Stimulated activated CD8-positive, alpha-beta memory T cell treated with anti-CD3 and anti-CD28 coated beads, Interleukin-4, amount 100 ng/mL, for 4 hours (primary cell): Measurements from ENCODE around the gene MBD2.
"Not testable (repeated sequence)": the region's sequence is repeated elsewhere in the genome, so short reads cannot be mapped to it uniquely, and the experiment has no call there.

ENCODE experiments used
- DNase-seq, 2 donors: peaks; one replicate each; pipeline ENCODE4 v3.0.0-alpha.2; 2020; ENCODE audit warnings: low read depth in 2 of 2, low spot score in 1 of 2

The MBD2 gene

DNA sequence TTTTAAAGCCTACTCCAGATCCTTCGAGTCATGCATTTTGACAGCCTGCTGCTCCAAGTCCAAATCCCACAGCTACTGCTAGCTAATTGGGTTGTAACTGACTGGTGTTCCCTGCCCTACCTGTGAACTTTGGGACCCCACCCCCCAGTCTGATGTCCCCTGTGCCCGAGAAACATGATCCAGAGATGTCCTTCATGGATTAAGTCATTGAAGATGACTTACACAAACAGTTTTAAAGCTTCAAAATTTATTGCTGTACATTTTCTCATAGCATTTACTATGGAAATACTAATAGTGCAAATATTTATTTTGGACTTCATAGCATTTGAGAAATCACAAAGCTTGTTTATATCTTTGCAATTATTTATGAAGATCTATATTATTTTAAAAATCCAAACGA lies 73.1 kb downstream of the MBD2 start:
- no peak for DNase-seq

DNA sequence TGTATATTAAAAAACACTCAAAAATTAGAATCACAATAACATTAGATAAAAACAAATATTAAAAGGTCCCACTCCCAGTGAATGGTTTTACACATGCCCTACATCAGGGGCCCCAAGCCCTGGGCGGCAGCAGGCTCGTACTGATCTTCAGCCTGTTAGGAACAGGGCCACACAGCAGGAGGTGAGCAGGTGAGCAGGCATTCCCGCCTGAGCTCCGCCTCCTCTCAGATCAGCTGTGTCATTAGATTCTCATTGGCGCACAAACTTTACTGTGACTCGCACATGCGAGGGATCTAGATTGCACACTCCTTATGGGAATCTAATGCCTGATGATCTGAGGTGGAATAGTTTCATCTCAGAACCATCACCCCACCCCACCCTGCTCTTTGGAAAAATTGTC lies 74.2 kb downstream of the MBD2 start:
- no peak for DNase-seq

DNA sequence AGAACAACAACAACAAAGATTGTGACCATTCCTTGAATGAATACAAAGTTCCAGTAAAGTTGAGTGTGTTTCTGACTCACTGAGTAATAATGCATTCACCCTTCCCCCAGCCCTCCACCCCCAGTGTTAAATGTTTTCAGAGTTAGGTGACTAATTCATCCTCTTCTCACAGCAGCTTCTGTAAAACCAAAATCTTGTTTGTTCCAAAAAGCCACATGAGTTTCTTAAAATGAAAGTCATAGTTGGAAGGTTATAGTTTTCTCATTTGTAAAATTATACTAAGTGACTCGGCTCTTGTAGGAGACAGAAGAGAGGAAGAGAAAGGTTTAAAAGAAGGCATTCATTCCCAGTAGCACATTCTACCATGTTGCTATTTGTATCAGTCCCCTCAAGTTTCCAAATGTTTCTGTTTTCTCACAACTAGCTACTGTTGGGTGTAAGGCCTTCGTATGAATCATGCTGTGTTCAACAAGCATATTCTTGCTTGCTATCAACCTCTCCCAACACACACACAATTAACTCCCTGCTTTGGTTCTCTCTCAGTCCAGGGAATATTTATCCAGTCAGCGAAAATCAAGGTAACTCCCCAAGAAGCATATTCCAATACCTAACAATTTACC lies 75.3 kb downstream of the MBD2 start:
- peak; percentile 6 to 15 for DNase-seq

DNA sequence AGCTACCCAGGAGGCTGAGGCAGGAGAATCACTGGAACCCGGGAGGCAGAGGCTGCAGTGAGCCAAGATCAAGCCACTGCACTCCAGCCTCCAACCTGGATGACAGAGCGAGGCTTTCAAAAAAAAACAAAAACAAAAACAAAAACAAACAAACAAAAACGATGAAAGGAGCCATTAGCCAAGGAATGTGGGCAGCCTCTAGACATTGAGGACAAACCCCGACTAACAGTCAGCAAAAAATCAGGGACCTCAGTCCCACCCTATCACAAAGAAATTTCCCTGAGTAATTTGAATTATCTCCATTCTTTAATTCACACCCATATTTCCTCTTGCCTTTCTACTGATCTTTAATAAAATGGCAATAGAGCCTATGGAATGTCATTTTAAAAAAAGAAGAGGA lies 75.8 kb downstream of the MBD2 start:
- no peak for DNase-seq

DNA sequence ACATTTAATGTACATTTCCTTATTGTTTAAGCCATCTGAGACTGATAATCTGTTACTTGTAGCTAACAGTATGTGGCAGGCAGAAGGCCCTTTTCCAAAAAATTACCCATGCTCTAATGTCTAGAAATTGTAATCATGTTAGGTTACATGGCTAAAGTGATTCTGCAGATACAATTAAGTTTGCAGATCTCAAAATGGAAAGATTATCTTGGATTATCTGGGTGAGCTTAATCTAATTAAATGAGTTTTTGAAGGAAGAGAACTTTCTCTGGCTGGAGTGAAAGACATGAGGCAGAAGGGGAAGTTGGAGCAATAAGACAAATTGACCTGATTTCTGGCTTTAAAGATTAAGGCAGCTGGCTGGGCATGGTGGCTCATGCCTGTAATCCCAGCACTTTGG lies 76.3 kb downstream of the MBD2 start:
- DNase-seq: no peak

DNA sequence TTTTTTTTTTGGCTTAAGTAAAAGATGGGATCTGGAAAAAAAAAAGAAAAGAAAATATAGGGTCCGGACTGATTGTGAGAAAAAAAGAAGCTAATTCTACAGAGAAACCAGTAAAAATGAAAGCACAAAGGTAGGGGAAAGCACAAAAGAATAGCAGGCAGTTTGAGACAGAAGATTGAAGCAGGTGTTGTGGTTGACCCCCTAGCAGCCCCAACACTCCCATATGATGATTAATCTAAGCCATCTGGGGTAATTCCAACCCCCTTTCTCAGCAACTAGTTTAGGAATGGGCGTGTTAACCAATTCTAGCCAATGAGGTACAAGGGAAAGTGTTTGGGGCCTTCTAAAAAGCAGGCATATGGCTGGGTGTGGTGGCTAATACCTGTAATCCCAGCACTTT lies 77.0 kb downstream of the MBD2 start:
- DNase-seq: no peak

DNA sequence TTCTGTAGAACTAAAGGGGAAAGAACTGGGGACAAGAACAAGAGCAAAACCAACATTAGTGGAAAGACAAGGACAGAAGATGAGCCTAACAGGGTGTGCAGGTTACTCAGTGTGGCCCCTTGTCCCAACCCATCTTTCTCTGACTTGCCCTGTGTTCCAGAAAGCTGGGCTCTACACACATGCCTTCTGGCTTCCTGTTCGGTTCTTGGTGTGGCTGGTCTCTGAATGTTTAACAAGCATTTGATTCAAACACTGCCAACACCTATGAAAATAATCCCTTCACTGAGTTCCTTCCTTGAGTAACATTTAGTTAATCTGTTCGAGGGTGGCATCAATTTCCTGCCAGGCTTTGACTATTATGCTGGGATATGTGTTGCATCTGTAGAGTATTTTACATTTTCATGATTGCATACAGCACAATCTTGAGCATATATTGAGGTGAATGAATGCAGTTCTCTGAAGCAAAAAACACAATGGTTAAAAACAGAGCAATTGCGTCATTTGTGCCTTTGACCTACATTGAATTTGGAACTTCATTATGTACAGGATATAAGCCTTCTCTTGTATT lies 83.3 kb downstream of the MBD2 start:
- DNase-seq: no peak

DNA sequence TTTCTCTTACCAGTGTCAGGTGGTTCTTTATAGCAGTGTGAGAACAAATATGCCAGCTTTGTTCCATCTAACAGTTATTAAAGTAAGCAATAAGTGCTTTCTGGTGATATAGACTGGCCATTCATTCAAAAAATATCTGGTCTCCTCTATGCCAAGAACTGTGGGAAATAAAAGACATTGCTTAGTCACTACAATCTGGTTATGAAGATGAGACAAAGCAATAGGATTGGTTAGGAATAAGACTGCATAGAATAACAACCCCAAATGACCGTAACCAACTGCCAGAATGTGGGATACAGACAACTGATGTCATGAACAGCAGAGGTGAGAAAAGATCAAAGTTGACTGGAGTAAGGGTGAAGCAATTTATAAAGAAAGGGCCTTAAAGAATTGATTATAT lies 83.8 kb downstream of the MBD2 start:
- no peak for DNase-seq

DNA sequence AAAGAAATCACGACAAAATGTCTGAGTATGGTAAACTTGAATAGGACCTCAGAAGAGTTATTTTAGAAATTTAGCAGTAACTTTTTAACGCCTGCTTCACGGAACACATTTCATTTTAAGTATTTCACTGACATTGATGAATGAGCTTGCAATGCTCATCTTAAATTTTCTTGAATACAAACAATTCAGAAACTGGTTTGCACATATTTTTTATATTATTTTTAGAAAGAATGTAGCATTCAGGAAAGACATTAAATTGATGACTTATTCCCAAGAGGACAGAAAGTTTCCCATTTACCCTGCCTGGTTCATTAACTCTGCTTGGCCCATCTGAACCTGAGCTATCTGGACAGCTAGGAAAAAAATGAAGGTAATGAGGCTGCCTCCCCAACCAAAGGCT lies 89.3 kb downstream of the MBD2 start:
- DNase-seq: no peak

DNA sequence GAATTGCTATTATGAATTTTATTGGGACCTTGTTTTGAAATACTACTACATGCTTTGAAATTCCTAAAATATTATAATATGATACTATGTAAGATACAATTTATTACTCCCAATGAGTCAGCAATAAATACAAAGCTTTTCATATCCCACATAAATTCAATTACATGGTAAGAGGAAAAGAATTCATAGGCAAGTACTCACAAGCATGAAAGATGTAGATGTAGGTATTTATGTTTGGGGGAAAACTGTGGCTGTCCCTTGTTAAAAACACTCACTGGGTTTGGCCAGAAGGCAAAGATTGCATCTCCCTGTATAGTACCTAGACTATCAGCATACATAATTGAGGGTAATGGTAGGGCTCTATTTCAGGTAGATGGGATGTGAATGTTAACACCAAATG lies 90.4 kb downstream of the MBD2 start:
- DNase-seq: no peak

DNA sequence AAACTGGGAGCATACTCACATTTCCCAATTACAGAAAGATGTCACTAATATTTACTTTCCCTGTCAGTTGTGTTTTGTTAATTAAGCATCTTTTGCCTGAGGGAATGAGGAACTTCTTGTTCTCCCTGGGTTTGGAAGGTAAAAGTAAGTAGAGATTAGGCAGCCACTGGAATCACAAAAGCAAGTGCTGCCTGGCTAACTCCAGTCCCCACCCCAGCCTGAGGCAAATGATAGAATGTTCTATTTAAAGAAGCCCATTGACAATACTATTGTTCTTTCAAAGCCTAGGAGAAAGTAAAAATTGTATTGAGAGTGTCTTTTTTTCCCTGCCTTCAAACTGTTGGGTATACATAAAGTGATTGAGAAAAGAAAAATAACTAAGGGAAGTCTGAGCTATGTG lies 93.8 kb downstream of the MBD2 start:
- DNase-seq: no peak

DNA sequence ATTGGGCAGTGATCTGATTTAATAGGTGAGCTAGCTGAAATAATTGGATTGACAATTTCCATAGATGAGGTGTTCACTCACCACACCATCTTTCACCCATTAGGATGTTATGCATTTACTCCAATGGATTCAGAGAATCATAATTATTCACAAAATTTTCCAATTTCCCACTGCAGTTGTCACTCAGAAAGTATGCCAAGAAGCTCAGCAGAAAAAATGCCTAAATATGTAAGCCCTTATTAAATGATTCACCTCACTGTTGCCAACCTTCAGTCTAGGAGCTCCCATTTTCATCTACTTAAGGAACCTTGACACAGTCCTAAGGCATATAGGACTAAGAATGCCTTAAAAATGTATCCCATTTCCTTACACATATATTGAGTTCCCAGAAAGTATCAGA lies 94.3 kb downstream of the MBD2 start:
- no peak for DNase-seq

DNA sequence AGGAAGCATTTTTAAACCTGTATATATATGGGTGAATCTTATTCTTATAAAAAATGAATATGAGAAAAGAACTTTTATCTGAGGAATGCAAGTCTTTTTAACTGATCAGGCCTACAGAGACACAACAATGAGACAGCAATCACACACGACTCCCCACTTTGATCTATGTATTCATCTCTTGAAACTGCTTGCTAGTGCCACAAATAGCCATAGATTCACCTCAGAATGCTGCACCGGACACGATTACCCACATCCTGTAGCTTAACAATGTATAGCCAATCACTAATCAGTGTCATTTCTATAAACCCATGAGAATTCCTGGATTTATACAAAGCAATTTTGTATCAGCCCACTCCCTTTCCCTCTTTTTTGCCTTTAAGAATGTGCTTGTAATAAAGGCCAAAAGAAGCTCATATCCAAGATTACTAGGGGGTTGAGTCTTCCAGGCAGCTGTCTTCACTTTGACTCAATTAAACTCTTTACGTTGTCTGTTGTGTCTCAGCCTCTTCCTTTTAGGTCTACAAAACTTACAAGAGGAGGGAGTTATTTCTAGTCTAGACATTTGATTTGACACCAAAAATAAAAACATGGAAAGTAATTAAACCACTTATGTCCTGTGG lies 94.9 kb downstream of the MBD2 start:
- DNase-seq: no peak

DNA sequence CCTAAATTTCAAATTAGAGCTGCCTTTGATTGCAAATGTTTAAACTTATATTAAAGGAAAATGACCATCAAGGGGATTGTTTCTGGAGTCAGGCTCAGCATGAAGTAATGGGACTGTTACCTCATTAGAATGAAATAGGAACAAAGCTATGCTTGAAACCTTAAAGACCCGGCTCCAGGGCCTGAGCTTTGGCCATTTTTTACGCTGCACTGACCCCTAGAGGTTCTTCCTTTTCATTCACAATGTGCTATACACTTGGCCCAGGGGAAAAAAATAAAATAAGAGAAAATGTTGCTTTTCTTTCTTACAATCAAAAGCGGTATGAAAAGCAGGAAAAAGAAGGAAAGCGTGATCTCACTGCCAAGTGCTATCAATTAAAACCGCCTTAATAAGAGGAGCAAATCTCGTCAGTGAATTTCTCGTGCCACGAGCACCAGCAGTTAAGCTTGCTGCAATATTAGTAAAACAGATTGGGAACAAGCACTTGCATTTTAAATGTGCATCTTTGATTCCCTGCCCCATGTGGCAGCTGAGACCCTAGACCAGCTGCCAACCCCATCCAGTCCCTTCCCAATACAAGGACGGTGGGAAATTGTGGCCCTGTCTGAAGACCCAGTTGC lies 96.6 kb downstream of the MBD2 start:
- DNase-seq: no peak

DNA sequence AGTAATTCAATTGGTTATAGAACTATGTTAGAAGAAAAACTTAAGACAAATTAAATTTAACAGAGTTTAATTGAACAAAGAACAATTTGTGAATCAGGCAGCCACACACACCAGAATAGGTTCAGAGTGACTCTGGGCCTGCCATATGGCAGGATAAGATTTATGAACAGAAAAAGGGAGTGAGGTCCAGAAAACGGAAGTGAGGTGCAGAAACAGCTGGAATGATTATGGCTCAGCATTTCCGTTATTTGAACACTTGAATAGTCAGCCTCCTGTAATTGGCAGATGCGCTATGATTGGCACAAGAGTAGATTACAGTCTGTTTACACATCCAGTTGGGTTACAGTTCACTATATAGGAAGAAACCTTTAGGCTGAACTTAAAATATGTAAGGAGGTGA lies 99.0 kb downstream of the MBD2 start:
- DNase-seq: no peak

DNA sequence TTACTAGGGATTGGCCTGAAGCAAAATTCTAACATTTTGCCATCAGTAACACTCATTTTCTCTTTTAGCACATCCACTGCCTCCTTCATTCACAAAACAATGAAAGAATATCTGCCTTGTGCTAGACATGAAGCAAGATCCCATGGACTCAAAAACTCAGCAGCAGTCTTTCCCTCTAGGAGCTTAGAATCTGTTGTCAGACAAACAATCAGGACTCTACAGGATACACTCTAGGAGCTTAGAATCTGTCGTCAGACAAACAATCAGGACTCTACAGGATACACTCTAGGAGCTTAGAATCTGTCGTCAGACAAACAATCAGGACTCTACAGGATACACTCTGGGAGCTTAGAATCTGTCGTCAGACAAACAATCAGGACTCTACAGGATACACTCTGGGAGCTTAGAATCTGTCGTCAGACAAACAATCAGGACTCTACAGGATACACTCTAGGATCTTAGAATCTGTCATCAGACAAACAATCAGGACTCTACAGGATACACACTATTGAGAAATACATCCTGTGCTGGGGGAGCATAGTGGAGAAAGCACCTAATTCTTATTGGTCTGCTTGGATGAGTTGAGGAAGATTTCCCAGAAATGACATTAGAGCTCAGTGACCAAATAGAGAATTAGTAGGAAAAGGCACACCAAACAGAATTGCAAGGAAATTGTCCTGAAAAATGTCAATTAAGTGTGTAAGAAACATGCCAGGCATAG lies 100.6 kb downstream of the MBD2 start:
- not testable (repeated sequence) for DNase-seq

DNA sequence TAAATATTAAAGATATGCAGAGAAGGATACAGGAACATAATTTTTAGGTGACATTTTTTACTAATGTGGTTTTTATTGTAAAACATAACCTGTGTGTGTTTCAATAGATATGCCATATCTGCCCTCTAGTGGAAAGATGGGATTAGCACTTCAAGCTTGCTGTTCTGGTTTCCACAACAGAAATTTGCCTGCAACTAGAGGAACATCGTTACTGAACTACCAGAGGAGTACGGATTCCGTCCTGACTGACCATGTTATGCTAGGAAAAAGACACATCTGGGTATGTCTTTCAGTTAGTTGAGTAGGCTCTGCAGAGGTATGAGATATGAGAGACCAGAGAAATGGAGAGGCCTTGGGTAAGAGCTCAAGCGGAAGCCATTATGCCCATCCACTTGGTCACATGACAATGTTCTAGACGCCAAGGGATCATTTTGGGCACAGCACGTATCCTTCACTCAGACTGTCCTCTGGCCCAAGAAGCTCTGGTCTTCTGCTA lies 104.9 kb downstream of the MBD2 start:
- no peak for DNase-seq

DNA sequence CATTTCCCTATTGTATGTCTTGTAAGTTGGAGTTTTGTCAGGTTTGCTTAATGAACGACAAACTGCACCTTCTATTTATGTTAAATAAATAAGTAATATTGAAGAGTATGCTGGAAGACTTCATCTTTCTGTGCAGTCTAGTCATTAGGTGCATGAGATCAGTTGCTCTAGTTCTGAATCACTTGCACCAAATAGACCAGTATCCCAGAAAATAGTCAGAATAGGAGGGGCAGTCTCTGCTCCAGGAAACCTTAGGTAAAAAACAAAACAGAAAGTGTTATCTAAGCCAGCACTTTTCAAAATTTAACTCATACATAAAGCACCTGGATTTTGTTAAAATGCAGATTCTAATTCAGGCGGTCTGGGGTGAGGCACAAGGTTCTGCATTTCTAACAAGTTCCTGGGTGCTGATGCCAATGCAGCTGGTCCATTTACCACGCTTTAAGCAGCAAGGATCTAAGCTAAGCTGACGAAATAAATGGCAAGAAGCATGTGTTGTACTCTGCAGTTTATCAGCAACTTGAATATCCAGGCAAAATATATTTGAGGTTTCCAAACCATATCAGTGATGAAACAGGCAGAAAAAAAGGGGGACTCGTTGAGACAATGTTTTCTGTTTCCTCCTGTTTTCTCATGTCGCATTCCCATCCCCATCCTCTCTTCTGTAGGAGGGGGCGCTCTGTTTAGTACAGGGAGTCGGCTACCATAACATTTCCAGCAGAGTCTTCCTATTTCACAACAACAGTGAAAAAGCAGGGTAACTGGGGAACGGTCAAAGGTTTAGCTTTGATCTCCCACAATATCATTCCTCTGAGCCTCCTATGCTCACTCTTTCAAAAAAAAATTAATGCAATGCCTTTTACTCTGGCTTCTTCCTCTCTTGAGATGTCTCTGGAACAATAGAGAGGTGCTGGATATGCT lies 106.4 kb downstream of the MBD2 start:
- DNase-seq: no peak

DNA sequence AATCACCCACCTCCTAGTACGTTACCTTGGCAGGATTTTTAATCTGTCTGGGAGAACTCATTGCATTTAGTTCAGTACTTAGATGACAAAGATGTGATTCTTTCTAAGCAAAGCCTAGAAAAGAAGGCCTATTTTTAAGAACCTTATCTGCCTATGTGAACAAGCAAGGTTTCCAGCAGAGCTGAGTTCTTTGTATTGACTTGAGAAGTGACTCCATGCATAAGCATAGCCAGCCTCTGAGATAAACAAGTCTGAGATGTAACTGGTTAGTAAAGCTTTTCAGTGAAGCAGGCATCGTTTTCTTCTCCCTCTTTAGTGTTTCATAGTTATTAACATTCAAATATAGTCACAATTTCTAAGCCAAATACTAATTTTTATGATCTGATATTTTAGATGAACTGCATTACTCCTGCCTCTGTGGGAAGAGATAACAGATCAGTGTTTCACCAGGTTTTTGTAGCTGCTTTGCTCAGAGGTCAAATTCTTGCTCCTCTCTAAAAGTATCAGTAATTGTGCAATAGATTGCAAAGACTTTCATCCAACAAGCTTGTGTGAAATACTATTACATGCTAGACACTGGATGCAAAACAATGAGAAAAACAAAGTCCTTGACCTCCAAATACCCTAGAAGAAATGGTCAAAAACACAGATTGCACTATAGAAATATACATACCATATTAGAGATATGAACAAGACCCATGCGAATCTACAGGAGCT lies 107.8 kb downstream of the MBD2 start:
- DNase-seq: no peak

DNA sequence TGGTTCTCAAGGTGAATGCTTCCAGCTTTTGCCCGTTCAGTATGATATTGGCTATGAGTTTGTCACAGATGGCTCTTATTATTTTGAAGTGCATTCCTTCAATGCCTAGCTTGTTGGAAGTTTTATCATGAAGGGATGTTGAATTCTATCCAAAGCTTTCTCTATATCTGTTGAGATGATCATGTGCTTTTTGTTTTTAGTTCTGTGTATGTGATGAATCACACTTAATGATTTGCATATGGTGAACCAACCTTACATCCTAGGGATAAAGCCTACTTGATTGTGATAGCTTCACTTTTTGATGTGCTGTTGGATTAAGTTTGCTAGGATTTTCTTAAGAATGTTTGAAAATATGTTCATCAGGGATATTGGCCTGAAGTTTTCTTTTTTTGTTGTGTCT lies 112.1 kb downstream of the MBD2 start:
- no peak for DNase-seq
